ENCODE results near the gene SENP1. TPM values are rescaled to one million over a fixed set of nuclear protein-coding genes. Genes with fewer than 3 reads are reported as not detected.

Gene SENP1
- polyA plus RNA-seq, 2 of the 4 experiments (the other 2 are of a cell fraction), result 13.9 to 49.3 TPM

DNA sequence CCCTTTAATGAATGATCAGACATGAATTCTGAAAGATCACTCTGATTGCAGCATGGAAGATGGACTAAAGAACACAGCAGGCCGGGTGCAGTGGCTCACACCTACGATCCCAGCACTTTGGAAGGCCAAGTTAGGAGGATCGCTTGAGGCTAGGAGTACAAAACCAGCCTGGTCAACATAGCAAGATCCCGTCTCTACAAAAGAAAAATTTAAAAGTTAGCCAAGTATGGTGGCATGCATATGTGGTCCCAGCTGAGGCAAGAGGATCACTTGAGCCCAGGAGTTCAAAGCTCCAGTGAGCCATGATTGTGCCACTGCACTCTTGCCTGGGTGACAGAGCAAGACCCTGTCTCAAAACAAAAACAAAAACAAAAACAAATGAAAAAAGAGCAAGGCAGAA is 35.1 kb downstream of the SENP1 start:
- no peak overlapping the region for H3K27ac ChIP-seq
- 91% methylated on average over 4 of the region's 4 CpGs for WGBS (ENCODE audit: missing lambda C conversion rate)

DNA sequence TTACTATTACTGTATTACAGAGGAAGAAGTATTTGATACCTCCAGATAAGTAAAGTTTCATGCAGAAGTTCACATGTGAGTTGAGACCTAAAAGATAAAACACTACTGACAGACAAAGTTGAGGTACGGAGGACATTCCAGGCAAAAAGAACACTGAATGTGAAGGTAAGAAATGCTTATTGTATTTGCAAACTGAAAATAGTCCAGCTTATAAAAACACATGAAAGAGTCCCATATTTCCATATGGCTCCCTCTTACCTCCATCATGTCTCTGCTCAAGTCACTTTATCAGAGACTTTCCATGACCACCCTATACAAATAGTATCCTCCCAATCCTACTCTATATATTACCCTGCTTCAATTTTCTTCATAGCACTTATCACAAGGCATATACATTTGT is 35.8 kb downstream of the SENP1 start:
- no peak for TF ChIP-seq NR3C1 (IDR thresholded peaks at IDR 0.05)
- no peak for TF ChIP-seq CBX2 (IDR thresholded peaks at IDR 0.05; ENCODE audit: borderline replicate concordance, low read depth)
- TF ChIP-seq RFX5 (IDR thresholded peaks at IDR 0.05), result no peak
- TF ChIP-seq ZNF302 (CRISPR knock-in tag; IDR thresholded peaks at IDR 0.05), result no peak
- no peak for TF ChIP-seq NPAS2 (CRISPR knock-in tag; IDR thresholded peaks at IDR 0.05; ENCODE audit: borderline replicate concordance)
- Histone ChIP-seq H3K4me2 (no peak overlapping the region), H3K4me1 (no peaks in the 10 kb centered on the region), H3K9me3 (no peaks in the 10 kb centered on the region), H3K27ac (no peak overlapping the region), H3K4me3 (no peak overlapping the region)
- WGBS (ENCODE audit: missing lambda C conversion rate), result 93% methylated on average over 1 of the region's 1 CpG
- FAIRE-seq (no peak), ATAC-seq (no peak), DNase-seq (ENCODE audit: low read depth in 1 of 2, low spot score in 1 of 2) (no peak)
- CTCF ChIA-PET, result interaction anchor here (1.2 to 1.5 kb wide), 4 partner anchors 19 to 56 kb away, joined by 3 to 4 read pairs (median 3); partner anchors contain the start of gene SENP1
- POLR2A ChIA-PET, result no interaction called here

More for the DNA sequence above, 35.1 kb downstream of the SENP1 start:
- TF ChIP-seq CEBPB (IDR thresholded peaks at IDR 0.05) (no peak), PHF8 (IDR thresholded peaks at IDR 0.05; ENCODE audit: borderline replicate concordance, low read depth) (no peak), POLR2A (IDR thresholded peaks at IDR 0.05; ENCODE audit: low read length) (no peak), ESRRA (IDR thresholded peaks at IDR 0.05; ENCODE audit: borderline replicate concordance, low read length) (no peak), SREBF2 (IDR thresholded peaks at IDR 0.05) (no peak), FOSB (CRISPR knock-in tag; IDR thresholded peaks at IDR 0.05) (no peak), POLR2AphosphoS2 (conservative IDR thresholded peaks at IDR 0.05; ENCODE audit: low read length) (no peak), MAZ (IDR thresholded peaks at IDR 0.05; ENCODE audit: borderline replicate concordance, low read depth, low read length) (no peak), HEYL (CRISPR knock-in tag; IDR thresholded peaks at IDR 0.05) (no peak), BHLHE40 (IDR thresholded peaks at IDR 0.05; ENCODE audit: low read depth, low read length) (no peak)
- TF ChIP-seq, protein P1, sequence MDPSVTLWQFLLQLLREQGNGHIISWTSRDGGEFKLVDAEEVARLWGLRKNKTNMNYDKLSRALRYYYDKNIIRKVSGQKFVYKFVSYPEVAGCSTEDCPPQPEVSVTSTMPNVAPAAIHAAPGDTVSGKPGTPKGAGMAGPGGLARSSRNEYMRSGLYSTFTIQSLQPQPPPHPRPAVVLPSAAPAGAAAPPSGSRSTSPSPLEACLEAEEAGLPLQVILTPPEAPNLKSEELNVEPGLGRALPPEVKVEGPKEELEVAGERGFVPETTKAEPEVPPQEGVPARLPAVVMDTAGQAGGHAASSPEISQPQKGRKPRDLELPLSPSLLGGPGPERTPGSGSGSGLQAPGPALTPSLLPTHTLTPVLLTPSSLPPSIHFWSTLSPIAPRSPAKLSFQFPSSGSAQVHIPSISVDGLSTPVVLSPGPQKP (IDR thresholded peaks at IDR 0.05; ENCODE audit: low read depth, low read length), result no peak
- TF ChIP-seq, protein P2, sequence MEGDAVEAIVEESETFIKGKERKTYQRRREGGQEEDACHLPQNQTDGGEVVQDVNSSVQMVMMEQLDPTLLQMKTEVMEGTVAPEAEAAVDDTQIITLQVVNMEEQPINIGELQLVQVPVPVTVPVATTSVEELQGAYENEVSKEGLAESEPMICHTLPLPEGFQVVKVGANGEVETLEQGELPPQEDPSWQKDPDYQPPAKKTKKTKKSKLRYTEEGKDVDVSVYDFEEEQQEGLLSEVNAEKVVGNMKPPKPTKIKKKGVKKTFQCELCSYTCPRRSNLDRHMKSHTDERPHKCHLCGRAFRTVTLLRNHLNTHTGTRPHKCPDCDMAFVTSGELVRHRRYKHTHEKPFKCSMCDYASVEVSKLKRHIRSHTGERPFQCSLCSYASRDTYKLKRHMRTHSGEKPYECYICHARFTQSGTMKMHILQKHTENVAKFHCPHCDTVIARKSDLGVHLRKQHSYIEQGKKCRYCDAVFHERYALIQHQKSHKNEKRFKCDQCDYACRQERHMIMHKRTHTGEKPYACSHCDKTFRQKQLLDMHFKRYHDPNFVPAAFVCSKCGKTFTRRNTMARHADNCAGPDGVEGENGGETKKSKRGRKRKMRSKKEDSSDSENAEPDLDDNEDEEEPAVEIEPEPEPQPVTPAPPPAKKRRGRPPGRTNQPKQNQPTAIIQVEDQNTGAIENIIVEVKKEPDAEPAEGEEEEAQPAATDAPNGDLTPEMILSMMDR (IDR thresholded peaks at IDR 0.05), result no peak
- TF ChIP-seq, protein P3, sequence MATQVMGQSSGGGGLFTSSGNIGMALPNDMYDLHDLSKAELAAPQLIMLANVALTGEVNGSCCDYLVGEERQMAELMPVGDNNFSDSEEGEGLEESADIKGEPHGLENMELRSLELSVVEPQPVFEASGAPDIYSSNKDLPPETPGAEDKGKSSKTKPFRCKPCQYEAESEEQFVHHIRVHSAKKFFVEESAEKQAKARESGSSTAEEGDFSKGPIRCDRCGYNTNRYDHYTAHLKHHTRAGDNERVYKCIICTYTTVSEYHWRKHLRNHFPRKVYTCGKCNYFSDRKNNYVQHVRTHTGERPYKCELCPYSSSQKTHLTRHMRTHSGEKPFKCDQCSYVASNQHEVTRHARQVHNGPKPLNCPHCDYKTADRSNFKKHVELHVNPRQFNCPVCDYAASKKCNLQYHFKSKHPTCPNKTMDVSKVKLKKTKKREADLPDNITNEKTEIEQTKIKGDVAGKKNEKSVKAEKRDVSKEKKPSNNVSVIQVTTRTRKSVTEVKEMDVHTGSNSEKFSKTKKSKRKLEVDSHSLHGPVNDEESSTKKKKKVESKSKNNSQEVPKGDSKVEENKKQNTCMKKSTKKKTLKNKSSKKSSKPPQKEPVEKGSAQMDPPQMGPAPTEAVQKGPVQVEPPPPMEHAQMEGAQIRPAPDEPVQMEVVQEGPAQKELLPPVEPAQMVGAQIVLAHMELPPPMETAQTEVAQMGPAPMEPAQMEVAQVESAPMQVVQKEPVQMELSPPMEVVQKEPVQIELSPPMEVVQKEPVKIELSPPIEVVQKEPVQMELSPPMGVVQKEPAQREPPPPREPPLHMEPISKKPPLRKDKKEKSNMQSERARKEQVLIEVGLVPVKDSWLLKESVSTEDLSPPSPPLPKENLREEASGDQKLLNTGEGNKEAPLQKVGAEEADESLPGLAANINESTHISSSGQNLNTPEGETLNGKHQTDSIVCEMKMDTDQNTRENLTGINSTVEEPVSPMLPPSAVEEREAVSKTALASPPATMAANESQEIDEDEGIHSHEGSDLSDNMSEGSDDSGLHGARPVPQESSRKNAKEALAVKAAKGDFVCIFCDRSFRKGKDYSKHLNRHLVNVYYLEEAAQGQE (IDR thresholded peaks at IDR 0.05), result no peak
- DNase-seq (ENCODE audit: low read depth in 1 of 2, low spot score in 1 of 2) (no peak), ATAC-seq (no peak), FAIRE-seq (no peak)
- no peak overlapping the region for H3K4me2 ChIP-seq
- ChIA-PET POLR2A (no interaction called here), CTCF (interaction anchor here (0.6 to 1.5 kb wide), 5 partner anchors 10 to 232 kb away, joined by 3 to 4 read pairs (median 3); partner anchors contain the start of gene SENP1)
- no peak overlapping the region for H3K4me3 ChIP-seq
- H3K9me3 ChIP-seq, result no peaks in the 10 kb centered on the region
- H3K4me1 ChIP-seq, result no peaks in the 10 kb centered on the region

Data from A549 (cell line).